COLO668 (cell line): ENCODE measurements around the gene MYO1B.
A peak's percentile ranks its signal among the peaks of the same experiment; 100 is the strongest.

Source experiments
- DNase-seq: peaks from one replicate; lab custom pipeline; 2025; ENCODE audit not compliant: unreplicated experiment; lab: John Stamatoyannopoulos, UW

The MYO1B gene

GRCh38 chr2:191355170-191355758 is 110.1 kb downstream of the MYO1B start:
- DNase-seq = no peak

GRCh38 chr2:191357678-191358077 is 112.5 kb downstream of the MYO1B start:
- DNase-seq = no peak

- DNase-seq = no peak
Measured at GRCh38 chr2:191358325-191359025, 113.3 kb downstream of the MYO1B start.

GRCh38 chr2:191359133-191359532 is 113.9 kb downstream of the MYO1B start:
- no peak for DNase-seq

- no peak for DNase-seq
Measured at GRCh38 chr2:191360918-191361317, 115.7 kb downstream of the MYO1B start.

GRCh38 chr2:191362841-191363240 is 117.6 kb downstream of the MYO1B start:
- no peak for DNase-seq

- no peak for DNase-seq
Measured at GRCh38 chr2:191363267-191363666, 118.1 kb downstream of the MYO1B start.

- no peak for DNase-seq
Measured at GRCh38 chr2:191365089-191365488, 119.9 kb downstream of the MYO1B start.

GRCh38 chr2:191366199-191366598 is 121.0 kb downstream of the MYO1B start:
- no peak for DNase-seq

- no peak for DNase-seq
Measured at GRCh38 chr2:191369034-191369433, 123.8 kb downstream of the MYO1B start.

- no peak for DNase-seq
Measured at GRCh38 chr2:191374366-191374765, 129.2 kb downstream of the MYO1B start.

- no peak for DNase-seq
Measured at GRCh38 chr2:191374939-191375338, 129.7 kb downstream of the MYO1B start.

GRCh38 chr2:191376981-191377629 is 131.9 kb downstream of the MYO1B start:
- peak; percentile 46 for DNase-seq

GRCh38 chr2:191379375-191379774 is 134.2 kb downstream of the MYO1B start:
- DNase-seq = no peak

GRCh38 chr2:191382801-191383200 is 137.6 kb downstream of the MYO1B start:
- DNase-seq = peak; percentile 64

- DNase-seq = no peak
Measured at GRCh38 chr2:191383486-191383885, 138.3 kb downstream of the MYO1B start.

- DNase-seq = no peak
Measured at GRCh38 chr2:191384829-191385228, 139.6 kb downstream of the MYO1B start.

- DNase-seq = no peak
Measured at GRCh38 chr2:191385416-191386160, 140.4 kb downstream of the MYO1B start.

GRCh38 chr2:191386938-191387536 is 141.8 kb downstream of the MYO1B start:
- DNase-seq = no peak

- no peak for DNase-seq
Measured at GRCh38 chr2:191389288-191389687, 144.1 kb downstream of the MYO1B start.

GRCh38 chr2:191391171-191391570 is 146.0 kb downstream of the MYO1B start:
- no peak for DNase-seq
